GM12864 (cell line): ENCODE data around the gene OAS3.

Experiments used
- DNase-seq: peaks from one replicate; pipeline ENCODE4 v3.0.0-alpha.2; 2011; ENCODE audit warnings: low read depth
- H3K4me3 ChIP-seq: 2 replicates; pipeline ENCODE4 v1.5.1; 2011; ENCODE audit warnings: mild to moderate bottlenecking, low read depth, low read length, control low read depth
- CTCF ChIP-seq: IDR thresholded peaks from 2 replicates; pipeline ENCODE4 v1.5.1; 2011; ENCODE audit warnings: low read depth, mild to moderate bottlenecking, moderate library complexity, low read length, control low read depth, inconsistent platforms; ENCODE audit errors: missing control alignments

Gene OAS3

GRCh38 chr12:112973818-112974231 is 35.6 kb downstream of the OAS3 start:
- DNase-seq = no peak

GRCh38 chr12:112974904-112975303 is 36.6 kb downstream of the OAS3 start:
- no peak for DNase-seq
- TF ChIP-seq CTCF = no peak
- no peak overlapping the region for H3K4me3 ChIP-seq

More at GRCh38 chr12:112973818-112974231, 35.6 kb downstream of the OAS3 start:
- TF ChIP-seq CTCF = no peak
- no peak overlapping the region for H3K4me3 ChIP-seq

GRCh38 chr12:112977139-112977538 is 38.9 kb downstream of the OAS3 start:
- TF ChIP-seq CTCF = no peak
- H3K4me3 ChIP-seq = no peak overlapping the region
- no peak for DNase-seq

GRCh38 chr12:112977641-112978040 is 39.4 kb downstream of the OAS3 start:
- no peak for DNase-seq
- no peak for TF ChIP-seq CTCF
- peak overlapping the region; percentile 97 for H3K4me3 ChIP-seq

- DNase-seq = peak; percentile 97
- peak within 1 kb of the TSS; percentile 97 for H3K4me3 ChIP-seq
- no peak for TF ChIP-seq CTCF
Observed at GRCh38 chr12:112978163-112979040, 40.1 kb downstream of the OAS3 start, which contains the start of gene OAS2. OAS2 (plus strand) TSS chr12:112978519; CDS start chr12:112978609, 90 bp downstream.

- peak overlapping the region; percentile 97 for H3K4me3 ChIP-seq
- TF ChIP-seq CTCF = no peak
- peak; percentile 36 for DNase-seq
Observed at GRCh38 chr12:112979041-112979680, 40.9 kb downstream of the OAS3 start.
